ENCODE results near the gene ANXA2R. TPM values are rescaled to one million over a fixed set of nuclear protein-coding genes. Genes with fewer than 3 reads are reported as not detected.
A peak's percentile ranks its signal among the peaks of the same experiment; 100 is the strongest.
"Not testable (repeated sequence)": the region's sequence is repeated elsewhere in the genome, so short reads cannot be mapped to it uniquely, and the experiment has no call there.

The ANXA2R gene, protein sequence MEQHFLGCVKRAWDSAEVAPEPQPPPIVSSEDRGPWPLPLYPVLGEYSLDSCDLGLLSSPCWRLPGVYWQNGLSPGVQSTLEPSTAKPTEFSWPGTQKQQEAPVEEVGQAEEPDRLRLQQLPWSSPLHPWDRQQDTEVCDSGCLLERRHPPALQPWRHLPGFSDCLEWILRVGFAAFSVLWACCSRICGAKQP
- total RNA-seq (0.93 and 4.4 TPM in 2 replicates), polyA plus RNA-seq (3.2 and 4.5 TPM in 2 replicates)

DNA sequence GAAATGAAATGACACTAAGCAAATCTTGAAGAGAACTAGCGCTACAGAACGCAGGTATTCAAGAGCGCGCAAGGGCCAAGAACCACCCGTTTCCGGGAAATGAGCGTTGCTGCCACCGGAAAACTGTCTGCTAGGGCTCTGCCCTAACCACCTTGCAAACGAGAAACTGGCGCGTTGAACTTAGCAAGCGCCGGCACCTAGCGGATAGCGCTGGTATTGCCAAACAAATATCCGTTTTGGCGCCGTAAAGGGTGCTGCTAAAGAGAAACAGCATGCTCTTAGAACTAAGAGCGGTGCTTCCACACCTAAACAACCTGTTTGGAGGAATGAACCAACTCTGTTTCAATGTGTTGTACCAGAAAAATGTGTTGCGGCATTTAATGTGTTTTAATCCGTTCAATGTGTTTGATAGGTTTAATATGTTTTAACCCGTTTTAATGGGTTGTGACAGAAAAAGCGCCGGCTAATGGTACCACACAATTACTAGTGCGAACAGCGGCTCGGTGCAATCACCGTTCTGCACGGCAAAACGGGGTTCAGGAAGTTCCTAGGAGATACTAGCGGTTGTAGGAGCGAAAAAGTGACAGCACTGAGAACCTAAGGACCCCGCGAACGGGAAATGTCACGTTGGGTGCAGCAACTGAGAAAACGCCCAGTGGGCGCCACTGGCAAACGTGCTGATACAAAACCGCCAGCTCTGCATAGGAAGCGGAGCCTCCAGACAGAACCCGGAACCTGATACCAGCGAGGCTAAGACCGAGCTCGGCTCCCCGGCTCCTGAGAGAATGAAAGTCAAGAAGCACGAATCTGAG is at the start of gene ANXA2R:
ANXA2R (minus strand) TSS at position 33 of the 812 bp plus-strand sequence. CDS start 273 bp downstream, outside the sequence.
- no peaks in the 10 kb centered on the region for H3K9me3 ChIP-seq (ENCODE audit: low read depth)
- H4K20me1 ChIP-seq (ENCODE audit: insufficient read depth, poor library complexity, severe bottlenecking) = no peaks in the 10 kb centered on the region
- peaks cover 45% of the 10 kb centered on the region for H3K79me2 ChIP-seq
- peak; percentile 95 for DNase-seq (ENCODE audit: low spot score)
- H3K4me2 ChIP-seq = peak within 1 kb of the TSS; percentile 95
- peaks cover 17% of the 10 kb centered on the region for H3K27me3 ChIP-seq
- H3K4me3 ChIP-seq = peak within 1 kb of the TSS; percentile 76
- peak within 1 kb of the TSS; percentile 96 for H3K27ac ChIP-seq
- peaks cover 11% of the 10 kb centered on the region for H3K4me1 ChIP-seq (ENCODE audit: insufficient read depth)
- no peaks in the 10 kb centered on the region for H3K9me2 ChIP-seq (replicated peaks; ENCODE audit: insufficient read depth)
- TF ChIP-seq, protein P1, sequence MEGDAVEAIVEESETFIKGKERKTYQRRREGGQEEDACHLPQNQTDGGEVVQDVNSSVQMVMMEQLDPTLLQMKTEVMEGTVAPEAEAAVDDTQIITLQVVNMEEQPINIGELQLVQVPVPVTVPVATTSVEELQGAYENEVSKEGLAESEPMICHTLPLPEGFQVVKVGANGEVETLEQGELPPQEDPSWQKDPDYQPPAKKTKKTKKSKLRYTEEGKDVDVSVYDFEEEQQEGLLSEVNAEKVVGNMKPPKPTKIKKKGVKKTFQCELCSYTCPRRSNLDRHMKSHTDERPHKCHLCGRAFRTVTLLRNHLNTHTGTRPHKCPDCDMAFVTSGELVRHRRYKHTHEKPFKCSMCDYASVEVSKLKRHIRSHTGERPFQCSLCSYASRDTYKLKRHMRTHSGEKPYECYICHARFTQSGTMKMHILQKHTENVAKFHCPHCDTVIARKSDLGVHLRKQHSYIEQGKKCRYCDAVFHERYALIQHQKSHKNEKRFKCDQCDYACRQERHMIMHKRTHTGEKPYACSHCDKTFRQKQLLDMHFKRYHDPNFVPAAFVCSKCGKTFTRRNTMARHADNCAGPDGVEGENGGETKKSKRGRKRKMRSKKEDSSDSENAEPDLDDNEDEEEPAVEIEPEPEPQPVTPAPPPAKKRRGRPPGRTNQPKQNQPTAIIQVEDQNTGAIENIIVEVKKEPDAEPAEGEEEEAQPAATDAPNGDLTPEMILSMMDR (IDR thresholded peaks at IDR 0.05; ENCODE audit: poor library complexity) = peak; percentile 71
- no peak for TF ChIP-seq EZH2phosphoT487 (IDR thresholded peaks at IDR 0.05; ENCODE audit: low read depth, severe bottlenecking, unreplicated experiment)
- WGBS (ENCODE audit: low lambda C conversion rate, missing lambda C conversion rate) = 4% methylated on average over 47 of the region's 47 CpGs
- H2AFZ ChIP-seq = peak within 1 kb of the TSS; percentile 63
- H3K36me3 ChIP-seq (replicated peaks; ENCODE audit: insufficient read depth, low read depth) = no peaks in the 10 kb centered on the region

DNA sequence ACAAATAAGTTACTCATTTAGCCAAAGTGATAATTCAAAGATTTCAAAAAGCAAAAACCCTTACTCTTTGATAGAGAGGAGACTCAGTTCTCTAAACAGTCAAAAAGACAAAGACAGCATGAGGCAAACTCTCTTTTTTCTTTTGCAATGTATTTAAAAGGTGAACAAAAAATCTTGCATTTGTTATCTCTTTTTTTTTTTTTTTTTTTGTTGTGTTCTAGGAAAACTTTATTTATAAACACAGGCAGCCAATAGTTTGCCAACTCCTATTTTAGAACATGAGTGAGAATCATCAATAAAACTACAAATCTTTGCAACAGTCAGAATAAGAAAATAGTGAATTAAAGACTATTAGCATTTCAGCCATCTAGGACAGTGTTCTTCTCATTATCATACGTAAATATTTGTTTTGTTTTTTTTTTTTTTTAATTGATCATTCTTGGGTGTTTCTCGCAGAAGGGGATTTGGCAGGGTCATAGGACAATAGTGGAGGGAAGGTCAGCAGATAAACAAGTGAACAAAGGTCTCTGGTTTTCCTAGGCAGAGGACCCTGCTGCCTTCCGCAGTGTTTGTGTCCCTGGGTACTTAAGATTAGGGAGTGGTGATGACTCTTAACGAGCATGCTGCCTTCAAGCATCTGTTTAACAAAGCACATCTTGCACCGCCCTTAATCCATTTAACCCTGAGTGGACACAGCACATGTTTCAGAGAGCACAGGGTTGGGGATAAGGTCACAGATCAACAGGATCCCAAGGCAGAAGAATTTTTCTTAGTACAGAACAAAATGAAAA is 46.2 kb upstream of the ANXA2R start:
- not testable (repeated sequence) for DNase-seq (ENCODE audit: low spot score); H3K9me2 ChIP-seq (replicated peaks; ENCODE audit: insufficient read depth); H3K4me3 ChIP-seq; H3K36me3 ChIP-seq (replicated peaks; ENCODE audit: insufficient read depth, low read depth); H2AFZ ChIP-seq; H3K9me3 ChIP-seq (ENCODE audit: low read depth); H3K4me1 ChIP-seq (ENCODE audit: insufficient read depth); H3K4me2 ChIP-seq; H3K27me3 ChIP-seq; H3K79me2 ChIP-seq; H4K20me1 ChIP-seq (ENCODE audit: insufficient read depth, poor library complexity, severe bottlenecking); H3K27ac ChIP-seq
- WGBS (ENCODE audit: low lambda C conversion rate, missing lambda C conversion rate) = 72% methylated on average over 2 of the region's 5 CpGs

DNA sequence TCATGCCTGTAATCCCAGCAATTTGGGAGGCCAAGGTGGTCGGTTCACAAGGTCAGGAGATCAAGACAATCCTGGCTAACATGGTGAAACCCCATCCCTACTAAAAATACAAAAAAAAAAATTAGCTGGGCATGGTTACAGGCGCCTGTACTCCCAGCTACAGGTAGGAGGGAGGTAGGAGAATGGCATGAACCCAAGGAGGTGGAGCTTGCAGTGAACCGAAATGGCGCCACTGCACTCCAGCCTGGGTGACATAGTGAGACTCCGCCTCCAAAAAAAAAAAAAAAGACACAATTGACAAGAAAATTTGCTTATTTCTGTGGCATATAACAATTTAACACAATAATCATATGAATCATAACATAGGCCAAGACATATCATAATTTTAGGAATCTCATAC is 45.3 kb upstream of the ANXA2R start:
- DNase-seq (ENCODE audit: low spot score) = no peak
- Histone ChIP-seq H3K79me2 (no peaks in the 10 kb centered on the region), H3K36me3 (replicated peaks; ENCODE audit: insufficient read depth, low read depth) (no peaks in the 10 kb centered on the region), H4K20me1 (ENCODE audit: insufficient read depth, poor library complexity, severe bottlenecking) (no peaks in the 10 kb centered on the region), H2AFZ (no peak overlapping the region), H3K9me3 (ENCODE audit: low read depth) (no peaks in the 10 kb centered on the region), H3K27ac (no peak overlapping the region), H3K4me3 (no peak overlapping the region), H3K27me3 (no peaks in the 10 kb centered on the region), H3K9me2 (replicated peaks; ENCODE audit: insufficient read depth) (no peaks in the 10 kb centered on the region), H3K4me2 (no peak overlapping the region), H3K4me1 (ENCODE audit: insufficient read depth) (no peaks in the 10 kb centered on the region)
- 99% methylated on average over 5 of the region's 5 CpGs for WGBS (ENCODE audit: low lambda C conversion rate, missing lambda C conversion rate)
- TF ChIP-seq, protein P1 (IDR thresholded peaks at IDR 0.05; ENCODE audit: poor library complexity) = no peak
- TF ChIP-seq EZH2phosphoT487 (IDR thresholded peaks at IDR 0.05; ENCODE audit: low read depth, severe bottlenecking, unreplicated experiment) (no peak), EZH2 (IDR thresholded peaks at IDR 0.05; ENCODE audit: borderline replicate concordance) (no peak)

DNA sequence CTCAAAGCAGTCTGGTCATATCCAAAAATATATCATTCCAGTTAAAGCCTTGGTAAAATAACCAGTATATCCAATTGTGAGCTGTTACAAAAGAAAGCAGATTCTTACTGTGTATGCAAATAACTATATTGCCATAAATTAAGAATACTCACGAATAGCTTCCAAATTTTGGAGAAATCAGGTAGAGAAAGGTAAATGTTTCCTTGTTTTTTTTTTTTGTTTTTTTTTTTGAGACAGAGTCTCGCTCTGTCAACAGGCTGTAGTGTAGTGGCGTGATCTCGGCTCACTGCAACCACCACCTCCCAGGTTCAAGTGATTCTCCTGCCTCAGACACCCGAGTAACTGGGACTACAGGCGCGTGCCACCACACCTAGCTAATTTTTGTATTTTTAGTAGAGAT is 44.3 kb upstream of the ANXA2R start:
- DNase-seq (ENCODE audit: low spot score); H4K20me1 ChIP-seq (ENCODE audit: insufficient read depth, poor library complexity, severe bottlenecking); H3K27me3 ChIP-seq; H3K4me2 ChIP-seq; H3K27ac ChIP-seq; H3K4me3 ChIP-seq; H3K36me3 ChIP-seq (replicated peaks; ENCODE audit: insufficient read depth, low read depth); H3K9me2 ChIP-seq (replicated peaks; ENCODE audit: insufficient read depth); H3K4me1 ChIP-seq (ENCODE audit: insufficient read depth); H3K79me2 ChIP-seq; H3K9me3 ChIP-seq (ENCODE audit: low read depth); H2AFZ ChIP-seq: not testable (repeated sequence)
- WGBS (ENCODE audit: low lambda C conversion rate, missing lambda C conversion rate) = 94% methylated on average over 7 of the region's 7 CpGs

DNA sequence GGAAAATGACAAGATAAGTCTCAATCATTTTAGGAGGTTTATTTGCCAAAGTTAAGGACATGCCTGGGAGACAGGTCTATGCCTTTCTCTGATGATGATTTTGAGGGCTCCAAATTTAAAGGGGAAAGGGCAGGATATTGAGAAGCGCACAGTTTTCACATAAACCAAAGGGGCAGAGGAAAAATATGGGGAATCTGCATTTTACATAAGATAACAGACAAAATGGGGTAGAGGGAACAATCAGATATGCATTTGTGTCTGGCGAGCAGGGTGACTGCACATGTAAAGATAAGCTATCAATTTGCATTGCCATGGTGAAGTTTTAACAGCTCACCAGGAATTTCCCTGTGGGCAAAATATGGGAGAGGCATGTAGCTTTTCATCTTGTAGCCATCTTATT is 41.2 kb upstream of the ANXA2R start:
- DNase-seq (ENCODE audit: low spot score); H3K27me3 ChIP-seq; H4K20me1 ChIP-seq (ENCODE audit: insufficient read depth, poor library complexity, severe bottlenecking); H3K9me3 ChIP-seq (ENCODE audit: low read depth); H3K4me1 ChIP-seq (ENCODE audit: insufficient read depth); H2AFZ ChIP-seq; H3K4me3 ChIP-seq; H3K9me2 ChIP-seq (replicated peaks; ENCODE audit: insufficient read depth); H3K36me3 ChIP-seq (replicated peaks; ENCODE audit: insufficient read depth, low read depth); H3K27ac ChIP-seq; H3K4me2 ChIP-seq; H3K79me2 ChIP-seq: not testable (repeated sequence)
- 73% methylated on average over 2 of the region's 2 CpGs for WGBS (ENCODE audit: low lambda C conversion rate, missing lambda C conversion rate)
